PC-3 (cell line): ENCODE data around the gene CPLX1.

Experiments used
- EZH2 ChIP-seq: fragments of 300-600 bp; sonication (generic); IDR thresholded peaks from one replicate; pipeline ENCODE4 v1.6.1; 2017; ENCODE audit warnings: antibody characterized with exemption, mild to moderate bottlenecking, low read length; ENCODE audit not compliant: unreplicated experiment
- TF ChIP-seq, protein P1 (sequence below): fragments of 300-600 bp; sonication (generic); conservative IDR thresholded peaks from 2 replicates; pipeline ENCODE4 v1.5.1; 2017; ENCODE audit warnings: antibody characterized with exemption, low read depth, mild to moderate bottlenecking, low read length

- no peak for TF ChIP-seq EZH2
- TF ChIP-seq, protein P1, sequence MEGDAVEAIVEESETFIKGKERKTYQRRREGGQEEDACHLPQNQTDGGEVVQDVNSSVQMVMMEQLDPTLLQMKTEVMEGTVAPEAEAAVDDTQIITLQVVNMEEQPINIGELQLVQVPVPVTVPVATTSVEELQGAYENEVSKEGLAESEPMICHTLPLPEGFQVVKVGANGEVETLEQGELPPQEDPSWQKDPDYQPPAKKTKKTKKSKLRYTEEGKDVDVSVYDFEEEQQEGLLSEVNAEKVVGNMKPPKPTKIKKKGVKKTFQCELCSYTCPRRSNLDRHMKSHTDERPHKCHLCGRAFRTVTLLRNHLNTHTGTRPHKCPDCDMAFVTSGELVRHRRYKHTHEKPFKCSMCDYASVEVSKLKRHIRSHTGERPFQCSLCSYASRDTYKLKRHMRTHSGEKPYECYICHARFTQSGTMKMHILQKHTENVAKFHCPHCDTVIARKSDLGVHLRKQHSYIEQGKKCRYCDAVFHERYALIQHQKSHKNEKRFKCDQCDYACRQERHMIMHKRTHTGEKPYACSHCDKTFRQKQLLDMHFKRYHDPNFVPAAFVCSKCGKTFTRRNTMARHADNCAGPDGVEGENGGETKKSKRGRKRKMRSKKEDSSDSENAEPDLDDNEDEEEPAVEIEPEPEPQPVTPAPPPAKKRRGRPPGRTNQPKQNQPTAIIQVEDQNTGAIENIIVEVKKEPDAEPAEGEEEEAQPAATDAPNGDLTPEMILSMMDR, result no peak
Measured at GRCh38 chr4:784401-785331, 41.3 kb downstream of the CPLX1 start.
